HEK293 (cell line): ENCODE measurements around the gene TSPOAP1.

ENCODE experiments used
- CTCF ChIA-PET: fragments of 350-600 bp; formaldehyde crosslinking; extraction: SDS; loops from one replicate; lab custom pipeline; 2021; ENCODE audit warnings: antibody characterized with exemption; lab: Yijun Ruan, JAX
- POLR2A ChIA-PET: fragments of 300-600 bp; formaldehyde crosslinking; extraction: SDS; loops from one replicate; lab custom pipeline; 2020; ENCODE audit warnings: antibody characterized with exemption, inconsistent platforms; lab: Yijun Ruan, JAX
- H3K27ac ChIP-seq: fragments of 200-500 bp; sonication (Bioruptor generic); 2 replicates; pipeline ENCODE4 v1.5.1; 2014; ENCODE audit warnings: low read depth, low read length, control low read depth, inconsistent platforms; ENCODE audit errors: extremely low read depth
- H3K36me3 ChIP-seq, 2 experiments: fragments of 200-500 bp in 1 of 2; sonication (Bioruptor generic) in 1 of 2; 1 replicate in 1 of 2; 2 replicates in 1 of 2; pipeline ENCODE4 v1.5.1; 2014 to 2017; ENCODE audit warnings: inconsistent platforms in 2 of 2, low read length in 2 of 2; ENCODE audit not compliant: control insufficient read depth in 2 of 2, insufficient read depth in 1 of 2
- H3K4me1 ChIP-seq: fragments of 200-500 bp; sonication (Bioruptor generic); 2 replicates; pipeline ENCODE4 v1.5.1; 2014; ENCODE audit warnings: mild to moderate bottlenecking, low read length, inconsistent platforms; ENCODE audit not compliant: control insufficient read depth, insufficient read depth
- H3K4me3 ChIP-seq: 2 replicates; pipeline ENCODE4 v1.5.1; 2011; ENCODE audit warnings: low read depth, mild to moderate bottlenecking, control low read depth, low read length, moderate library complexity
- H3K9me3 ChIP-seq: fragments of 200-500 bp; sonication (Bioruptor generic); 2 replicates; pipeline ENCODE4 v1.5.1; 2014; ENCODE audit warnings: low read depth, low read length, inconsistent platforms; ENCODE audit not compliant: control insufficient read depth, insufficient read depth
- BCL11B ChIP-seq: fragments of 450-650 bp; formaldehyde crosslinking; IDR thresholded peaks from 2 replicates; pipeline ENCODE4 v1.5.1; 2016; ENCODE audit warnings: low read depth, missing biosample characterization, missing genetic modification characterization
- GLIS2 ChIP-seq: fragments of 450-650 bp; formaldehyde crosslinking; IDR thresholded peaks from 2 replicates; pipeline ENCODE4 v1.5.1; 2016; ENCODE audit warnings: missing biosample characterization, missing genetic modification characterization
- IKZF3 ChIP-seq: fragments of 450-650 bp; IDR thresholded peaks from 2 replicates; pipeline ENCODE4 v1.5.0; 2018; ENCODE audit warnings: missing biosample characterization, mild to moderate bottlenecking, missing genetic modification characterization, moderate library complexity
- REPIN1 ChIP-seq: fragments of 450-650 bp; formaldehyde crosslinking; IDR thresholded peaks from 2 replicates; pipeline ENCODE4 v1.5.1; 2017; ENCODE audit warnings: missing biosample characterization, missing genetic modification characterization, low read depth
- SCRT1 ChIP-seq: fragments of 450-650 bp; formaldehyde crosslinking; IDR thresholded peaks from 2 replicates; pipeline ENCODE4 v1.5.1; 2016; ENCODE audit warnings: missing biosample characterization, missing genetic modification characterization, borderline replicate concordance
- YY1 ChIP-seq: fragments of 450-650 bp; formaldehyde crosslinking; IDR thresholded peaks from 2 replicates; pipeline ENCODE4 v1.5.1; 2018; ENCODE audit warnings: missing biosample characterization, missing genetic modification characterization
- ZIC2 ChIP-seq: fragments of 450-650 bp; formaldehyde crosslinking; IDR thresholded peaks from 2 replicates; pipeline ENCODE4 v1.5.1; 2016; ENCODE audit warnings: missing biosample characterization, missing genetic modification characterization
- ZNF169 ChIP-seq: fragments of 450-650 bp; formaldehyde crosslinking; IDR thresholded peaks from 2 replicates; pipeline ENCODE4 v1.5.1; 2016; ENCODE audit warnings: missing biosample characterization, missing genetic modification characterization
- ZNF24 ChIP-seq: fragments of 450-650 bp; formaldehyde crosslinking; IDR thresholded peaks from 2 replicates; pipeline ENCODE4 v1.5.1; 2016; ENCODE audit warnings: missing biosample characterization, missing genetic modification characterization
- ZNF404 ChIP-seq: fragments of 450-650 bp; formaldehyde crosslinking; IDR thresholded peaks from 2 replicates; pipeline ENCODE4 v1.5.1; 2017; ENCODE audit warnings: missing biosample characterization, missing genetic modification characterization
- ZNF426 ChIP-seq: fragments of 450-650 bp; formaldehyde crosslinking; IDR thresholded peaks from 2 replicates; pipeline ENCODE4 v1.5.1; 2017; ENCODE audit warnings: missing biosample characterization, missing genetic modification characterization, mild to moderate bottlenecking, inconsistent platforms, moderate library complexity
- ZNF521 ChIP-seq: fragments of 450-650 bp; formaldehyde crosslinking; IDR thresholded peaks from 2 replicates; pipeline ENCODE4 v1.5.1; 2017; ENCODE audit warnings: missing biosample characterization, mild to moderate bottlenecking, missing genetic modification characterization
- ZNF629 ChIP-seq: fragments of 450-650 bp; formaldehyde crosslinking; IDR thresholded peaks from 2 replicates; pipeline ENCODE4 v1.5.1; 2017; ENCODE audit warnings: missing biosample characterization, missing genetic modification characterization
- ZNF660 ChIP-seq: fragments of 450-650 bp; IDR thresholded peaks from 2 replicates; pipeline ENCODE4 v1.5.1; 2018; ENCODE audit warnings: missing biosample characterization, mild to moderate bottlenecking, missing genetic modification characterization
- ZNF701 ChIP-seq: fragments of 450-650 bp; formaldehyde crosslinking; IDR thresholded peaks from 2 replicates; pipeline ENCODE4 v1.5.1; 2016; ENCODE audit warnings: missing biosample characterization, missing genetic modification characterization
- ZNF747 ChIP-seq: fragments of 450-650 bp; formaldehyde crosslinking; IDR thresholded peaks from 2 replicates; pipeline ENCODE4 v1.5.1; 2016; ENCODE audit warnings: missing biosample characterization, missing genetic modification characterization
- ZNF791 ChIP-seq: fragments of 450-650 bp; formaldehyde crosslinking; IDR thresholded peaks from 2 replicates; pipeline ENCODE4 v1.5.1; 2016; ENCODE audit warnings: missing biosample characterization, missing genetic modification characterization
- ZNF792 ChIP-seq: fragments of 450-650 bp; formaldehyde crosslinking; IDR thresholded peaks from 2 replicates; pipeline ENCODE4 v1.5.1; 2016; ENCODE audit warnings: missing biosample characterization, missing genetic modification characterization
- ZSCAN23 ChIP-seq: fragments of 450-650 bp; formaldehyde crosslinking; IDR thresholded peaks from 2 replicates; pipeline ENCODE4 v1.5.1; 2016; ENCODE audit warnings: missing biosample characterization, missing genetic modification characterization
- TF ChIP-seq, protein P1 (sequence below): fragments of 450-650 bp; formaldehyde crosslinking; IDR thresholded peaks from 2 replicates; pipeline ENCODE4 v1.5.1; 2016; ENCODE audit warnings: missing biosample characterization, missing genetic modification characterization
- TF ChIP-seq, protein P2 (sequence below): fragments of 450-650 bp; IDR thresholded peaks from 2 replicates; pipeline ENCODE4 v1.5.1; 2018; ENCODE audit warnings: missing biosample characterization, missing genetic modification characterization
- TF ChIP-seq, protein P3 (sequence below): fragments of 450-650 bp; formaldehyde crosslinking; IDR thresholded peaks from 2 replicates; pipeline ENCODE4 v1.5.1; 2016; ENCODE audit warnings: missing biosample characterization, missing genetic modification characterization

Gene TSPOAP1

DNA sequence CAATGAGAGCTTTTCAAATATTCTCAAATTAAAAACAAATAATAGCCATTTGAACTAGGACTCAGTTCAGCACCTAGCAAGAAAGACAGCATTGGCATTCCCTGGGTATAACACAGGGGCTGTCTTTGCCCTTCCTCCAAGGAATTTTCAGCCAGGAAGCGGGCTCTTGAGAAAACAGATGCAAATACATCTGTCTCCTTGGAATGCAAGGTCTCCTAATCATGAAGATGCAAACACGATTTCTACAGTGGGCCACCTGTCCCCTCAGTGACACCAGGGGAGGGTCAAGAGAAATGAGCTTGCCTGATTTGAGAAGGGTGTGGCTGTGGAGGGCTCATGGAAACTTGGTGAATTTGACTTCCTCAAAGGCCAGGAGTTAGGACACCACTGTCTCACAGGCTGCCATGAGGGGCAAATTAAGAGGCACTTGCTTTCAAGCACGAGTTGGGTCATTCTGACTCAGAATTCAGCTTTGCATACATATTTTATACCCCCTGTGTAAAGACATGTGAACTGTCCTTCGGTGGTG lies 47.9 kb upstream of the TSPOAP1 start:
- ChIA-PET CTCF (interaction anchor here (0.5 to 1.0 kb wide), 3 partner anchors 41 to 168 kb away, joined by 3 to 4 read pairs (median 3); partner anchors contain the start of gene RNF43), POLR2A (interaction anchor here (1.5 kb wide), 1 partner anchor 24 kb away, joined by 6 read pairs; the partner anchor contains the start of gene SUPT4H1)
- Histone ChIP-seq H3K27ac (no peak overlapping the region), H3K9me3 (no peaks in the 10 kb centered on the region), H3K4me3 (no peak overlapping the region), H3K4me1 (peaks cover 4% of the 10 kb centered on the region; the same call in 1 of the 2 replicates), H3K36me3 (no peaks in the 10 kb centered on the region)
- no peak for TF ChIP-seq ZNF24 (tag by site-specific recombination)
- TF ChIP-seq, protein P1, sequence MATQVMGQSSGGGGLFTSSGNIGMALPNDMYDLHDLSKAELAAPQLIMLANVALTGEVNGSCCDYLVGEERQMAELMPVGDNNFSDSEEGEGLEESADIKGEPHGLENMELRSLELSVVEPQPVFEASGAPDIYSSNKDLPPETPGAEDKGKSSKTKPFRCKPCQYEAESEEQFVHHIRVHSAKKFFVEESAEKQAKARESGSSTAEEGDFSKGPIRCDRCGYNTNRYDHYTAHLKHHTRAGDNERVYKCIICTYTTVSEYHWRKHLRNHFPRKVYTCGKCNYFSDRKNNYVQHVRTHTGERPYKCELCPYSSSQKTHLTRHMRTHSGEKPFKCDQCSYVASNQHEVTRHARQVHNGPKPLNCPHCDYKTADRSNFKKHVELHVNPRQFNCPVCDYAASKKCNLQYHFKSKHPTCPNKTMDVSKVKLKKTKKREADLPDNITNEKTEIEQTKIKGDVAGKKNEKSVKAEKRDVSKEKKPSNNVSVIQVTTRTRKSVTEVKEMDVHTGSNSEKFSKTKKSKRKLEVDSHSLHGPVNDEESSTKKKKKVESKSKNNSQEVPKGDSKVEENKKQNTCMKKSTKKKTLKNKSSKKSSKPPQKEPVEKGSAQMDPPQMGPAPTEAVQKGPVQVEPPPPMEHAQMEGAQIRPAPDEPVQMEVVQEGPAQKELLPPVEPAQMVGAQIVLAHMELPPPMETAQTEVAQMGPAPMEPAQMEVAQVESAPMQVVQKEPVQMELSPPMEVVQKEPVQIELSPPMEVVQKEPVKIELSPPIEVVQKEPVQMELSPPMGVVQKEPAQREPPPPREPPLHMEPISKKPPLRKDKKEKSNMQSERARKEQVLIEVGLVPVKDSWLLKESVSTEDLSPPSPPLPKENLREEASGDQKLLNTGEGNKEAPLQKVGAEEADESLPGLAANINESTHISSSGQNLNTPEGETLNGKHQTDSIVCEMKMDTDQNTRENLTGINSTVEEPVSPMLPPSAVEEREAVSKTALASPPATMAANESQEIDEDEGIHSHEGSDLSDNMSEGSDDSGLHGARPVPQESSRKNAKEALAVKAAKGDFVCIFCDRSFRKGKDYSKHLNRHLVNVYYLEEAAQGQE (tag by site-specific recombination) = peak; percentile 59
- no peak for TF ChIP-seq ZNF629

GRCh38 chr17:58375811-58376210 lies 47.2 kb upstream of the TSPOAP1 start:
- ChIA-PET CTCF (interaction anchor here (0.5 to 1.0 kb wide), 2 partner anchors 68 to 169 kb away, joined by 3 read pairs; no protein-coding TSS in a partner anchor), POLR2A (interaction anchor here (1.5 kb wide), 1 partner anchor 24 kb away, joined by 6 read pairs; the partner anchor contains the start of gene SUPT4H1)
- Histone ChIP-seq H3K9me3 (no peaks in the 10 kb centered on the region), H3K4me1 (peaks cover 4% of the 10 kb centered on the region; the same call in 1 of the 2 replicates), H3K4me3 (no peak overlapping the region), H3K27ac (no peak overlapping the region; the same call in 1 of the 2 replicates), H3K36me3 (peaks cover 0 to 2% of the 10 kb centered on the region in 2 experiments; a peak in 1 of 3 replicates)
- 0 out of 2 replicates have a peak, but pooled peaks have one; percentile 18 for TF ChIP-seq ZIC2 (tag by site-specific recombination)
- TF ChIP-seq ZSCAN23 = no peak

DNA sequence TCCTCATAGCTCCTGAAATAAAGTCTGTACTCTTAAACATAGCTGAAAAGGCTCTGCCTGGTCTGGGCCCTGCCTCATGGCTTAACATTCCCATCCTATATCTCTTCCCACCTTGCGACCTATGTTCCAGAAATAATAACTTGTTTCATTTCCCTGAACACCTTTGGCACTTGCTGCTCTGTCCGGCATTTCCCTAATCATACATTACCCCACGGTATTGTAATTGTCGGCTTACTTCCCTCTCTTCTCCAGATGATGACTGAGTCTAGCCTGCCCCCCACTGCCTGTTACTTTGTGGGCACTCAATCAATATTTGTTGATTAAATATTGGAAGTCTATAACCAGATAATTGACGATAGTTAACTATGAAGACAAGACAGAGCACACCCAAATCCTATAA lies 46.7 kb upstream of the TSPOAP1 start:
- H3K4me3 ChIP-seq = no peak overlapping the region
- CTCF ChIA-PET = no interaction called here
- no peaks in the 10 kb centered on the region for H3K9me3 ChIP-seq
- H3K27ac ChIP-seq = no peak overlapping the region
- POLR2A ChIA-PET = no interaction called here
- H3K36me3 ChIP-seq = peaks cover 0 to 8% of the 10 kb centered on the region in 2 experiments; a peak in 1 of 3 replicates
- no peak for TF ChIP-seq ZNF660 (tag by site-specific recombination)
- no peak for TF ChIP-seq GLIS2 (tag by site-specific recombination)
- no peak for TF ChIP-seq IKZF3
- TF ChIP-seq, protein P2, sequence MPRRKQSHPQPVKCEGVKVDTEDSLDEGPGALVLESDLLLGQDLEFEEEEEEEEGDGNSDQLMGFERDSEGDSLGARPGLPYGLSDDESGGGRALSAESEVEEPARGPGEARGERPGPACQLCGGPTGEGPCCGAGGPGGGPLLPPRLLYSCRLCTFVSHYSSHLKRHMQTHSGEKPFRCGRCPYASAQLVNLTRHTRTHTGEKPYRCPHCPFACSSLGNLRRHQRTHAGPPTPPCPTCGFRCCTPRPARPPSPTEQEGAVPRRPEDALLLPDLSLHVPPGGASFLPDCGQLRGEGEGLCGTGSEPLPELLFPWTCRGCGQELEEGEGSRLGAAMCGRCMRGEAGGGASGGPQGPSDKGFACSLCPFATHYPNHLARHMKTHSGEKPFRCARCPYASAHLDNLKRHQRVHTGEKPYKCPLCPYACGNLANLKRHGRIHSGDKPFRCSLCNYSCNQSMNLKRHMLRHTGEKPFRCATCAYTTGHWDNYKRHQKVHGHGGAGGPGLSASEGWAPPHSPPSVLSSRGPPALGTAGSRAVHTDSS (tag by site-specific recombination) = no peak
- TF ChIP-seq ZNF701 (tag by site-specific recombination) = no peak
- TF ChIP-seq REPIN1 (tag by site-specific recombination) = no peak
- TF ChIP-seq, protein P3, sequence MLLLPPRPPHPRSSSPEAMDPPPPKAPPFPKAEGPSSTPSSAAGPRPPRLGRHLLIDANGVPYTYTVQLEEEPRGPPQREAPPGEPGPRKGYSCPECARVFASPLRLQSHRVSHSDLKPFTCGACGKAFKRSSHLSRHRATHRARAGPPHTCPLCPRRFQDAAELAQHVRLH (tag by site-specific recombination) = no peak
- no peak for TF ChIP-seq ZNF792
- TF ChIP-seq ZNF747 = no peak
- TF ChIP-seq ZNF24 (tag by site-specific recombination) = no peak
- TF ChIP-seq ZNF404 (tag by site-specific recombination) = no peak
- no peak for TF ChIP-seq ZNF169 (tag by site-specific recombination)
- TF ChIP-seq BCL11B (tag by site-specific recombination) = no peak
- no peak for TF ChIP-seq SCRT1
- no peak for TF ChIP-seq ZNF521 (tag by site-specific recombination)
- TF ChIP-seq ZNF426 (tag by site-specific recombination) = no peak
- no peak for TF ChIP-seq YY1 (tag by site-specific recombination)
- TF ChIP-seq ZNF791 (tag by site-specific recombination) = no peak
- H3K4me1 ChIP-seq = peaks cover 4% of the 10 kb centered on the region; the same call in 1 of the 2 replicates
